GM12878 (cell line): Measurements from ENCODE around the gene SPAAR. TPM values are rescaled to one million over a fixed set of nuclear protein-coding genes. Genes with fewer than 3 reads are reported as not detected.

Source experiments
- ATAC-seq: fragments of 200-7000 bp; cut with Tn5 transposase; 3 replicates; pipeline ENCODE4 v1.9.1; 2020; ENCODE audit warnings: mild to moderate bottlenecking, moderate library complexity
- BruUV-seq: library from RNA; stranded (reverse); fragments of 400-500 nt; replicated peaks from 2 replicates; lab custom pipeline; 2021; lab: Mats Ljungman, UMichigan
- CTCF ChIA-PET: fragments of 300-600 bp; sonication (Branson Sonifier 250); formaldehyde crosslinking; extraction: SDS; loops from one replicate; lab custom pipeline; 2021; ENCODE audit warnings: inconsistent platforms; lab: Yijun Ruan, JAX
- POLR2A ChIA-PET: fragments of 350-600 bp; formaldehyde crosslinking; extraction: SDS; loops from one replicate; lab custom pipeline; 2021; ENCODE audit warnings: inconsistent platforms; lab: Charles Lee
- RAD21 ChIA-PET: fragments of 300-600 bp; sonication (Branson Sonifier 250); formaldehyde crosslinking; loops from one replicate; lab custom pipeline; 2023; ENCODE audit warnings: antibody characterized with exemption; ENCODE audit not compliant: unreplicated experiment; lab: Charles Lee
- SMC1A ChIA-PET: fragments of 300-600 bp; sonication (Branson Sonifier 250); formaldehyde crosslinking; loops from one replicate; lab custom pipeline; 2023; ENCODE audit not compliant: unreplicated experiment, uncharacterized antibody; lab: Charles Lee
- DNase-seq: peaks from one replicate; pipeline ENCODE4 v3.0.0-alpha.2; 2011; ENCODE audit warnings: low read depth, low spot score
- FAIRE-seq: peaks from 3 replicates; lab custom pipeline; 2011; peaks lifted over from hg19 to GRCh38; lab: Jason Lieb, UNC
- H2AFZ ChIP-seq: 2 replicates; pipeline ENCODE4 v1.6.0; 2011; ENCODE audit warnings: low read depth, low read length, control low read depth; ENCODE audit not compliant: control insufficient read depth
- H3K27ac ChIP-seq: 2 replicates; pipeline ENCODE4 v1.5.1; 2011; ENCODE audit warnings: control low read depth; ENCODE audit not compliant: control insufficient read depth, insufficient read depth
- H3K27me3 ChIP-seq, 2 experiments: replicated peaks in 1 of 2; 2 replicates each; pipeline versions ENCODE4 v1.6.0 to v1.6.1; 2011; ENCODE audit warnings: low read length in 1 of 2; ENCODE audit not compliant: control insufficient read depth in 2 of 2, insufficient read depth in 2 of 2
- H3K36me3 ChIP-seq, 2 experiments: 2 replicates each; pipeline ENCODE4 v1.5.1; 2011; ENCODE audit warnings: low read length in 1 of 2; ENCODE audit not compliant: control insufficient read depth in 2 of 2, insufficient read depth in 2 of 2
- H3K4me1 ChIP-seq: 2 replicates; pipeline ENCODE4 v1.6.1; 2011; ENCODE audit warnings: mild to moderate bottlenecking, low read length, moderate library complexity, mixed read lengths; ENCODE audit not compliant: control insufficient read depth, insufficient read depth
- H3K4me2 ChIP-seq: 2 replicates; pipeline ENCODE4 v1.6.0; 2011; ENCODE audit warnings: control low read depth; ENCODE audit not compliant: control insufficient read depth, insufficient read depth
- H3K4me3 ChIP-seq: fragments of 200-600 bp; sonication (generic); 2 replicates; pipeline ENCODE4 v1.5.1; 2016
- H3K79me2 ChIP-seq: 2 replicates; pipeline ENCODE4 v1.6.0; 2011; ENCODE audit warnings: low read length; ENCODE audit not compliant: control insufficient read depth, insufficient read depth
- H3K9ac ChIP-seq: 2 replicates; pipeline ENCODE4 v1.8.0; 2011; ENCODE audit warnings: low read length, control low read depth, mixed read lengths; ENCODE audit not compliant: control insufficient read depth, insufficient read depth
- H3K9me3 ChIP-seq: replicated peaks from 3 replicates; pipeline ENCODE4 v1.5.1; 2011; ENCODE audit warnings: mild to moderate bottlenecking, low read length; ENCODE audit not compliant: control insufficient read depth, insufficient read depth
- H4K20me1 ChIP-seq: 2 replicates; pipeline ENCODE4 v1.6.0; 2011; ENCODE audit not compliant: control insufficient read depth, insufficient read depth
- ATF2 ChIP-seq: IDR thresholded peaks from 2 replicates; pipeline ENCODE4 v1.6.1; 2012; ENCODE audit warnings: low read length, inconsistent platforms
- CEBPZ ChIP-seq: fragments of 150-350 bp; IDR thresholded peaks from 2 replicates; pipeline ENCODE4 v1.6.1; 2016; ENCODE audit warnings: low read depth, low read length
- EGR1 ChIP-seq, 2 experiments: IDR thresholded peaks; 1 replicate in 1 of 2; 2 replicates in 1 of 2; pipeline ENCODE4 v1.6.1; 2011 to 2012; ENCODE audit warnings: low read depth in 2 of 2, low read length in 2 of 2, borderline replicate concordance in 1 of 2, mild to moderate bottlenecking in 1 of 2, moderate library complexity in 1 of 2
- MEF2A ChIP-seq: IDR thresholded peaks from 2 replicates; pipeline ENCODE4 v1.6.1; 2011; ENCODE audit warnings: low read depth, mild to moderate bottlenecking, low read length, moderate library complexity; ENCODE audit not compliant: insufficient read depth
- MYC ChIP-seq: IDR thresholded peaks from 2 replicates; pipeline ENCODE4 v1.6.1; 2011; ENCODE audit warnings: mild to moderate bottlenecking, low read length, moderate library complexity, inconsistent platforms; ENCODE audit not compliant: insufficient read depth, insufficient replicate concordance, insufficient read length, severe bottlenecking
- NBN ChIP-seq: fragments of 450-650 bp; IDR thresholded peaks from 2 replicates; pipeline ENCODE4 v1.6.1; 2016
- PKNOX1 ChIP-seq: fragments of 450-650 bp; IDR thresholded peaks from 2 replicates; pipeline ENCODE4 v1.6.1; 2016; ENCODE audit warnings: mild to moderate bottlenecking
- PML ChIP-seq: IDR thresholded peaks from 2 replicates; pipeline ENCODE4 v1.6.1; 2012; ENCODE audit warnings: low read length, inconsistent platforms
- REST ChIP-seq: IDR thresholded peaks from 2 replicates; pipeline ENCODE4 v1.6.1; 2012; ENCODE audit warnings: mild to moderate bottlenecking, low read depth, low read length
- SMAD1 ChIP-seq: fragments of 450-650 bp; IDR thresholded peaks from 2 replicates; pipeline ENCODE4 v1.6.1; 2018; ENCODE audit warnings: mild to moderate bottlenecking, low read depth; ENCODE audit not compliant: partially characterized antibody
- SMAD5 ChIP-seq: IDR thresholded peaks from 2 replicates; pipeline ENCODE4 v1.6.1; 2016; ENCODE audit warnings: antibody characterized with exemption, low read depth
- STAT3 ChIP-seq: IDR thresholded peaks from 2 replicates; pipeline ENCODE4 v1.6.1; 2011; ENCODE audit warnings: low read depth, low read length, improper control_type of control experiment
- SUPT20H ChIP-seq: IDR thresholded peaks from 2 replicates; pipeline ENCODE4 v1.6.1; 2011; ENCODE audit warnings: low read depth, mild to moderate bottlenecking, low read length, moderate library complexity, borderline replicate concordance; ENCODE audit not compliant: control insufficient read depth
- TCF7 ChIP-seq: IDR thresholded peaks from 2 replicates; pipeline ENCODE4 v1.6.1; 2014; ENCODE audit warnings: antibody characterized with exemption, borderline replicate concordance
- ZNF207 ChIP-seq: fragments of 450-650 bp; IDR thresholded peaks from 2 replicates; pipeline ENCODE4 v1.6.1; 2014; ENCODE audit warnings: antibody characterized with exemption, mild to moderate bottlenecking, borderline replicate concordance
- WGBS: methylation state at CpG from one replicate; pipeline ENCODE4 v1.1.6; 2016; ENCODE audit warnings: low lambda C conversion rate; ENCODE audit not compliant: insufficient replicate concordance, insufficient coverage; ENCODE audit errors: missing lambda C conversion rate; 5-methylcytosine and 5-hydroxymethylcytosine counted together
- in situ Hi-C: fragments of 300-500 bp; cut with MboI; formaldehyde crosslinking; loops from 9 replicates; pipeline ENCODE4 v1.14.3; 2018; ENCODE audit warnings: mixed read lengths
- intact Hi-C: fragments of 100-400 bp; cut with micrococcal nuclease; formaldehyde crosslinking; loops from one replicate; pipeline ENCODE4 v1.14.2; 2022; ENCODE audit not compliant: unreplicated experiment
- polyA plus RNA-seq, 11 experiments: library from polyadenylated mRNA; depleted of rRNA in 4 of 11; unstranded in 6 of 11; stranded (reverse) in 5 of 11; fragments of >200 nt; fragmentation: Nextera tagmentation in 4 of 11; fragmentation: Illumina TruSeq in 1 of 11; extraction: Ambion mirVana in 4 of 11; extraction: Trizol in 1 of 11; gene quantifications; 1 replicate in 1 of 11; 2 replicates in 10 of 11; pipeline versions ENCODE4 v1.2.1 to v1.2.3, GENCODE V29; 2011 to 2016; ENCODE audit warnings: inconsistent platforms in 2 of 11, missing spikeins in 2 of 11, low read depth in 1 of 11
- total RNA-seq, 4 experiments: library from RNA; depleted of rRNA in 3 of 4; stranded (reverse); fragments of >200 nt in 3 of 4; fragmentation: Illumina TruSeq in 1 of 4; extraction: Trizol in 1 of 4; gene quantifications; 2 replicates each; pipeline versions ENCODE4 v1.2.1 to v1.2.3, GENCODE V29; 2013 to 2021

The SPAAR gene
- total and polyA plus RNA-seq, 10 of the 15 experiments (the other 5 are each of a cell fraction or from before 2014, with no cell fraction given): not detected

GRCh38 chr9:35870351-35870923 lies 38.9 kb upstream of the SPAAR start, which contains the start of gene OR13J1:
Gene OR13J1, minus strand, starts transcription at chr9:35870401. Its CDS starts 0 bp downstream, at chr9:35870401.
- in situ Hi-C loops: no loop called here
- CTCF ChIA-PET: interaction anchor here (1.1 to 2.7 kb wide), 2 partner anchors 11 to 33 kb away, joined by 4 to 19 read pairs; no protein-coding TSS in a partner anchor

More at GRCh38 chr9:35870351-35870923, 38.9 kb upstream of the SPAAR start, which contains the start of gene OR13J1:
- Histone ChIP-seq H3K9me3 (no peaks in the 10 kb centered on the region), H3K9ac (no peak within 1 kb of the TSS), H3K79me2 (no peaks in the 10 kb centered on the region), H3K27ac (no peak within 1 kb of the TSS), H3K4me3 (no peak within 1 kb of the TSS), H2AFZ (no peak within 1 kb of the TSS), H3K4me2 (no peak within 1 kb of the TSS), H4K20me1 (no peaks in the 10 kb centered on the region), H3K4me1 (no peaks in the 10 kb centered on the region), H3K27me3 (no peaks in the 10 kb centered on the region), H3K36me3 (no peaks in the 10 kb centered on the region)
- WGBS: 70% methylated on average over 8 of the region's 8 CpGs
- ATAC-seq: no peak
- SMC1A ChIA-PET: interaction anchor here (0.8 kb wide), 1 partner anchor 12 kb away, joined by 3 read pairs; no protein-coding TSS in a partner anchor
- intact Hi-C loops: no loop called here
- BruUV-seq: no TSS peak
- RAD21 ChIA-PET: no interaction called here
- no peak for FAIRE-seq
- POLR2A ChIA-PET: no interaction called here
- TF ChIP-seq ATF2 (no peak), ZNF207 (no peak), MEF2A (no peak), PKNOX1 (no peak), NBN (no peak), STAT3 (no peak), TCF7 (no peak), SMAD5 (no peak), SMAD1 (no peak), REST (no peak), MYC (no peak), PML (no peak), EGR1 (IDR thresholded peaks at IDR 0.05; ENCODE audit: borderline replicate concordance in 1 of 2, low read depth in 2 of 2, low read length in 2 of 2) (no peak), CEBPZ (no peak), SUPT20H (no peak)
- DNase-seq: no peak
